GM21381 (cell line): ENCODE data around the gene PPIG.
"Not testable (repeated sequence)": the region's sequence is repeated elsewhere in the genome, so short reads cannot be mapped to it uniquely, and the experiment has no call there.

Experiments used
- ATAC-seq: cut with Tn5 transposase; IDR thresholded peaks from one replicate; pipeline ENCODE4 v1.9.1; 2021; ENCODE audit warnings: mild to moderate bottlenecking, moderate library complexity; ENCODE audit not compliant: unreplicated experiment

The PPIG gene

DNA sequence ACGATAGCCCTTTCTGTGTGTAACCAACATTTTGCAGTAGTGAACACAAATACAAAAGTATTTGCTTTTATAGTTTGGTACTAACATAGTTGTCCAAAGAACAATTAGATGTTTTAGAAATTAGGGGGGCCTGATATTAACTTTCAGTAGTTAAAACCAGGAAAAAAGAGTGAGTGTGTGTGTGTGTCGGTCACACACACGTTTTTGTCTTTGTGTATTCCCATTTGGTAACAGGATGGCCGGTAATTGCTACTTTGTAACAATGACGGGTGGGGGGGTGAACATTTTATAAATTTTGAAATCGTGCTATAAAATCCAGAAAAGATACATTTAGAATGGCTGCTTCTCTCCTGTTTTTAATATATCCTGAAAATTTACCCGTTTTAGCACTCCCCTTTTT is 1.5 kb downstream of the PPIG start:
- ATAC-seq: no peak

GRCh38 chr2:169590804-169591203 is 6.7 kb downstream of the PPIG start:
- no peak for ATAC-seq

- ATAC-seq: not testable (repeated sequence)
Observed at GRCh38 chr2:169596546-169596945, 12.4 kb downstream of the PPIG start.

DNA sequence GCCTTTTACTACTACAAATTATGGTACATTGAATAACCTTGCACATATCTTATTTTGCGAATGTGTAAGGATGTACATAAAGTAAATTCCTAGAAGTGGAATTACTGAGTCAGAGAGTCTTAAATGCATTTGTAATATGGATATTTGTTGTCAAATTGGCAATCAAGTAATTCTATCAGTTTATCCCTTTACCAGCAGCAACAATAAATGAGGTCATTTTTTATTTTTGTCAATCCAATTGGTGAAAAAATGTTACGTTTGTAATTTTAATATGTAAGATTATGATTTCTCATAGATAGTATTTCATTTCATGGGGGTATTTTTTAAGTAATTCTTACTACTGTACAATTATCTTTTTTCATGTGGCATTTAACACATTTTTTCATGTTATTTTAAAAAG is 14.8 kb downstream of the PPIG start:
- no peak for ATAC-seq

- no peak for ATAC-seq
Observed at GRCh38 chr2:169599568-169599967, 15.4 kb downstream of the PPIG start.

- ATAC-seq: no peak
Observed at GRCh38 chr2:169609264-169609663, 25.1 kb downstream of the PPIG start.

GRCh38 chr2:169613876-169614275 is 29.7 kb downstream of the PPIG start:
- ATAC-seq: no peak

DNA sequence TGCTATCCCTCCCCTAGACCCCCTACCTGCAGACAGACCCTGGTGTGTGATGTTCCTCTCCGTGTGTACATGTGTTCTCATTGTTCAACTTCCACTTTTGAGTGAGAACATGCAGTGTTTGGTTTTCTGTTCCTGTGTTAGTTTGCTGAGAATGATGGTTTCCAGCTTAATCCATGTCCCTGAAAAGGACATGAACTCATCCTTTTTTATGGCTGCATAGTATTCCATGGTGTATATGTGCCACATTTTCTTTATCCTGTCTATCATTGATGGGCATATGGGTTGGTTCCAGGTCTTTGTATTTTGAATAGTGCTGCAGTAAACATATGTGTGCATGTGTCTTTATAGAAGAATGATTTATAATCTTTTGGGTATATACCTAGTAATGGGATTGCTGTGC is 31.8 kb downstream of the PPIG start:
- not testable (repeated sequence) for ATAC-seq

DNA sequence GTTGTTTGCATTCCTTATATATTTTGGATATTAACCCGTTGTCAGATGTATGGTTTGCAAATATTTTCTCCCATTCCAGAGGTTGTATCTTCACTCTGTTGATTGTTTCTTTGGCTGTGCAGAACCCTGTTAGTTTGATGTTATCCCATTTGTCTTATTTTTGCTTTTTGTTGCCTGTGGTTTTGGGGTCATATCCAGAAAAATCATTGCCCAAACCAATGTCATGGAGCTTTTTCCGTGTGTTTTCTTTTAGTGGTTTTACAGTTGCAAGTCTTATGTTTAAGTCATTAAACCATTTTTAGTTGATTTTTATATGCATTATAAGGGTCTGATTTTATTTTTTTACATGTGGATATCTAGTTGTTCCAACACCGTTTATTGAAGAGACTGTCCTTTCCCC is 35.8 kb downstream of the PPIG start:
- ATAC-seq: no peak

DNA sequence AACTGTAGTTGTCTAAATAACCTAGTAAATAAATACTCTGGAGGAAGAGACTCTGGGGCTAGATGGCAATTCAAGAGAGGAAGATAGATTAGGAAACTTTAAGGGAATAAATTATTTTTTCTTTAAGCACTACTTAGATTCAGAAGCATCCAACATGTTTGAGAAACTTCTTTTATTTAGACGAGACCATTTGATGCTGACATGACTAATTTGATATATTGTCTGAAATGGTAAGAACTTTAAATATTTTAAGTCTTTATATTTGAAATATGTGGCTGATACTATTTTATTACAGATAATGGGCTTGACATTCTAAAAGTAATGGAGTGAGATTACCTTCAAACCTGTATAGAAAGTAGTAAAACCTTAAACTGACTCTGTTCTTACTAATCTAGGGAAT is 36.4 kb downstream of the PPIG start:
- no peak for ATAC-seq

DNA sequence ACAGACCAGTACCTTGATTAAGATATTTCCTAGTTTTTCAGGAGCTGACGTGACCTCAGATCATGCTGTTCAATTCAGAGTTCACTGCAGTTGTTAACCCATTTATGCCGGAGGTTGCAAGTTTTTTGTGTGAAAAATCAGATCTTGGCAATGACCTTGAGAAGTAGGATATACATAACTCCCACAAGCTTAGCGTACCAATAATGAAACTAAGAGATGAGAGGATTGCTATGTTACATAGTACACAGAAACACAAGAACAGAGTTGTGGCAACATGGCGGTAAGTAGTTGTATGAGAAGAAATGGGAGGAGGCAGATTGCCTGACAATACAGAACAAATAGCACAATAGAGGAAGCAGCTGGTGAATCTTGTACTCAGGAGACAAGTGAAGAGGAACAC is 39.1 kb downstream of the PPIG start:
- ATAC-seq: no peak

- ATAC-seq: no peak
Observed at GRCh38 chr2:169625781-169626180, 41.6 kb downstream of the PPIG start.

DNA sequence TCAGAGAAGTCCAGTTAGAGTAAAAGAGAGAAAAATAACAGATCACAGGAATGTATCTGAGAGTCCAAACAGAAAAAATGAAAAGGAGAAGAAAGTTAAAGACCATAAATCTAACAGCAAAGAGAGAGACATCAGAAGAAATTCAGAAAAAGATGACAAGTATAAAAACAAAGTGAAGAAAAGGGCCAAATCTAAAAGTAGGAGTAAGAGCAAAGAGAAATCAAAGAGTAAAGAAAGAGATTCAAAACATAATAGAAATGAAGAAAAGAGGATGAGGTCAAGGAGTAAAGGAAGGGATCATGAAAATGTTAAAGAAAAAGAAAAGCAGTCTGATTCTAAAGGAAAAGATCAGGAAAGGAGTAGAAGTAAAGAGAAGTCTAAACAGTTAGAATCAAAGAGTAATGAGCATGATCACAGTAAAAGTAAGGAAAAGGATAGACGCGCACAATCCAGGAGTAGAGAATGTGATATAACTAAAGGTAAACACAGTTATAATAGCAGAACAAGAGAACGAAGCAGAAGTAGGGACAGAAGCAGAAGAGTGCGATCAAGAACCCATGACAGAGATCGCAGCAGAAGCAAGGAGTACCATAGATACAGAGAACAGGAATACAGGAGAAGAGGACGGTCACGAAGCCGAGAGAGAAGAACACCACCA is 52.4 kb downstream of the PPIG start:
- ATAC-seq: no peak

- ATAC-seq: no peak
Observed at GRCh38 chr2:169637620-169638019, 53.5 kb downstream of the PPIG start.

GRCh38 chr2:169640104-169640503 is 56.0 kb downstream of the PPIG start:
- ATAC-seq: no peak

DNA sequence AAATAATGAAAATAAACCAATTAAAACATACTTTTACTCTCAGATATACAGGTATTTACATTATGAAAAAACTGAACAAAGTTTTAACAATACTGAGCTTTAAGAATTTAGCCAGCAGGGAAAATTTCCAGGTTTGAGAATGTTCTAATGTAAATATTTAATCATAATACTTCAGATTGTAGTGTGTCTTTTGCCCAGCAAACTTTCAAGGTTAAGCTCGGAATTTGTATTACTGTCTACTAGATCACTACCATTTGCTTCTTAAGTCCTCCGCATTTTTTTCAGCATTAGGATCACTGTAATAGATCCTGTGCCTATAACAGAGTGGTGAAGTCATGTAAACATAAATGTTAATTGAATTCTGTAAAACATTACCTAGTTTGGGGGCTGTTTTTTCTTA is 57.3 kb downstream of the PPIG start:
- ATAC-seq: no peak

DNA sequence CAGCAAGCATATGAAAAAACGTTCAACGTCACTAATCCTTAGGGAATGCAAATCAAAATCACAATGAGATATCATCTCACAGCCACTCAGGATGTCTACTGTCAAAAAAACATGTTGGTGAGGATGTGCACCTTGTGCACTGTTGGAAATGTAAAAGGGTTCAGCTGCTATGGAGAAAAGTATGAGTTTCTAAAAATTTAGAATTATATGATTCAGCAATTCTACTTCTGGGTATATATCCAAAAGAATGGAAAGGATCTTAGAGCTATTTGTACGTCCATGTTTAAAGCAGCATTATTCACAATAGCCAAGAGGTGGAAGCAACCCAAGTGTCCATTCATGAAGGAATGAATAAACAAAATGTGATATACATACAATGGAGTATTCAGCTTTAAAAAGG is 60.0 kb downstream of the PPIG start:
- ATAC-seq: no peak

- no peak for ATAC-seq
Observed at GRCh38 chr2:169647496-169647895, 63.3 kb downstream of the PPIG start.

DNA sequence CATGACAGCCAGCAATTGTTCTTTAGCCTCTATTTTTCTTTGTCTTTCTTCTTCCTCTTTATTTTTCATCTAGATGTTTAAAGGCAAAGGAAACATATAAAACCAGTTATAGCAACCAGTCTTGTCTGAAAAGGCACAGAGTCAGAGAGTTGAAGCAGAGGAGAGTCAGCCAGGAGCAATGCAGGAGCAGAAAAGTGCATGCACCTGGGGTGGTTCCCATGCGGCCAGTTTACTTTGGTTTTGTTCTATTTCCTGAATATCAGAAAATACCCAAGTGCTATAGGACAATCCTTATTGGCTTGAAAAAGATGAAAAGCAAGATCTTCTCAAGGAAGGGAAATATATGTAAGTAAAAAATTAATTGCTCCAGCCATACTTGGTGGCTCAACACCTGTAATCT is 65.1 kb downstream of the PPIG start:
- no peak for ATAC-seq

DNA sequence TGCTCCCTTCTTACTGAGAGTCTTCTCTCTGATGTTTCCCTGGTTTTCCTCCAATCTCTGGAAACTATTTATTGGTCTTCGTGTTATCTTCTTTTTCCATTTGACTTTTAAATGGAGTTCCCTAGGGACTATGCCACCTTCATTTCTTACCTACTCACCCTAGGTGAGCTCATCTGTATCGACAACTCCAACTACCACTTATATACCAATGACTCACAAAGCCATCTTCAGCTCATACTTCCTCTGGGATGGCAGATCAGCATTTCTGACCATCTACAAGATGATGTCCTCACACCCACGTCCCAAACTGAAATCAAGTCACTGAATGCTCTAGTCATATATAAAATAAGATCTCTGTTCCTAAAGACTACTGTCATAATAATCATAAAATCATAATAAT is 69.5 kb downstream of the PPIG start:
- no peak for ATAC-seq

GRCh38 chr2:169656164-169656563 is 72.0 kb downstream of the PPIG start:
- ATAC-seq: no peak

- ATAC-seq: no peak
Observed at GRCh38 chr2:169658877-169659276, 74.7 kb downstream of the PPIG start.

GRCh38 chr2:169659320-169659719 is 75.2 kb downstream of the PPIG start:
- no peak for ATAC-seq
